UCSD-AML1 (cell line): ENCODE data around the gene TC2N.
"Not testable (repeated sequence)": the region's sequence is repeated elsewhere in the genome, so short reads cannot be mapped to it uniquely, and the experiment has no call there.

Experiments used
- DNase-seq: peaks from one replicate; lab custom pipeline; 2025; ENCODE audit not compliant: unreplicated experiment; lab: John Stamatoyannopoulos, UW

Gene TC2N

DNA sequence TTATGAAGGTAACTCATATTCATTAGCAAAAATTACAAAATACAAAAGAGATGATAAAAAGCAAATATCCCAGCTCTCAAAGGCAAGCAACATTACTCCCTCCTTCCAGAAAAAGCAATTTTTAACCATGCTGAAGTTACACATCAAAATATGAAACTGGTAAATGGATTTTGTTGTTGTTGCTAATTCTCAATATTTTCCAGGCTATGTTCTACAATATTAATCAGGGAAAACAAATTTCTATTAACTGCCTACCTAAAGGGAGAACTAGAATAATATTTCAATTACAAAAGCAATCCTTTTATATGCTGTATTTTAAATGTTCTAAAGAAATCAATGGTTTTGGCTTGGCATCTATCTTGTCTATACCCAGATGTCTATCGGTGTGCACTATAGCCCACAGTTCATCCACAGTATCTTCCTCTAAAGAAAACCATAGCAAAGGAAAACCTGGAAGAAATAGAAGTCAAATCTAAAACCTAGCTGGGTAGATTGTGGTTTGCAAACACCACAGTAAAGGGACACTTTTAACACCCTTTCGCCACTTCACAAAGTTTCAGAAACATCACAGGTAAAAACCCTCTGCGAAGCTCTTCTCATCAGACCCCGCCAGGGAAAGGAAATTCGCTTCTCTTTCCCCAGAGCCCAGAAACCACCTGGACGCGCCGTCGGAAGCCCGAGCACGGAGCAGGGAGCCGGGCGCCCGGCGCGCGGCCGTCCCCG is 32.0 kb downstream of the TC2N start:
- no peak for DNase-seq

DNA sequence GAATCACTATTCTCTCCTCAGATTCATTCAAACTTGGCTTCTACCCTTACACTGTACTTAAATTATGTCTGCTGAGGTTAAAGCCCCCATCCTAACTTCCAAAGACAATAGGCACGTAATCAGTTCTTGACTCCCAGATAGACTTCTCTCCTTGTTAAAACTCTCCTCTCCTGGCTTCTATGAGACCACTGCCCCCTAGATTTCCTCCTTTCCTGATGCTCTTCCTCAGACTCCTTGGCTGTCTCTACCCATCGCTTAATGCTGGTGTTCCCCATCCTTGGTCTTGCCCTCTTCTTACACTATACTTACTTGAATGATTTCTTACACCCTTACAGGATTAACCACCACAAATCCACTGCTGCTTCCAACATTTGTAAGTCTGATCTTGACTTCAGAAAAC is 32.8 kb downstream of the TC2N start:
- DNase-seq: no peak

DNA sequence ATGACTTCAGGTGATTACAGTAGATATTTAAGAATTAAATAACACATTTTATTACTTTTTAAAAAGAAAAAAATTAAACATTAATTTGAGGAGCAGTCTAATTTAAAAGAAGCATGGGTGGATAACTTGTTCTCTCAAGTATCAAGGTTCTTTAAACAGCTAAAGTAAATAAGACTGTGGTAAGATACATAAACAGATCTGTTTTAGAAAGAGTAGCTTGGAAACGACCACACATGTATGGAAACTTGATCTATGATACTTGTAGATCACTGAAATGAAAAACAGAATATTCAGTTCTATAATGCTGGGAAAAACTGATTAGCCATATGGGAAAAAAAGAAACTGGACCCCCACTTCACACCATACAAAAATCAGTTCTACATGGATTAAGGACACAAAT is 36.0 kb downstream of the TC2N start:
- no peak for DNase-seq

DNA sequence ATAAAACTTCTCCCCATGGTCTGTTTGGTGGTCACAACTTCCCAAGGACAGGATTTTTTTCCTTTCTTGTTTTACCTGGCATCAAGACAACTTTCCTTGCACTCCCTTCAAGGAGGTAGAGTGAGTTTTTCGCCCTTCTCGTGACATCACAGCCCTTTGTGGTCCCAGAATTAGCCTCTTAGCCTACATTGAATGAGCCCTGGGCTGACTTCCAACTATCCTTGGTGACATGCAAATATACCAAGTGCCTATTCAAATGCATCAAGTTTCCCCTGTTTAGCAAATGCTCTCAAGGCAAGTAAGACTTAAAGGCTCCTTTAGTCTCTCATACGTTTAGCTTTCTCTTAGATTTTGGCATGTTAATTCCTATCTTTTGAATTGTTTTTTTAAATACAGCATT is 36.6 kb downstream of the TC2N start:
- no peak for DNase-seq

DNA sequence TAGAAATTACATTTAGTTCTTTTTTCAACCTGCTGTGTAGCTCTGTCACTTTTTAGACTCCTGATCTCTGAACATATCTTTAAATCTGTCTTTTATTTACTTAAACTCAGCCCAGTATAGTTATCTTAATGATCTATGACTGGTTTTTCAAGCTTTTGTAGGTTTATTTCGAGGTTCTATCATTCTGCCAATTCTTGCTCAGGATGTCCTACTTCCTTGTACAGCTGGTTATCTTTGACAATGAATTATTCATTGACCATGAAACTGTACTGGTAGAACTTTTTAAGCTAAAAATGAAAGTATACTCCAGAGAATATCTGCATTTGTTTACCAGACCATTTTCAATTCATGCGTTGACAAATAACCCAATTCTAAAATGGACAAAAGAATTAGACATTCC is 37.8 kb downstream of the TC2N start:
- no peak for DNase-seq

DNA sequence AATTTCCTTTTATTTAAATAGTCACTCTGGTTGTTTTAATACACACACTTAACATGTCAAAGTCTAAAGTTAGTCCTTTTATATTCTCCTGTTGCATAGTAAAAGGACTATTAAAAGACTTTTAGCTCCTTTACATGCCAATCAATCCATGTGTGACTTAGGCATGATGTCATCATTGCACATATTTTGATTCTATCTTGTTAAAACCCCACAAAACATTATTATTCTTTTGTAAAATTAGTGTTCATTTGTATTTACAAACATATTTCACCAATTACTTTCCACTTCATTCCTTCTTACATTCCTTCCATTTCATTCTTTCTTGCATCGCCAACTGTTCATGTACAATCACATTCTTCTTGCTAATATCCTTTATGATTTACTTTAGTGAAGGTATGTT is 39.6 kb downstream of the TC2N start:
- no peak for DNase-seq

DNA sequence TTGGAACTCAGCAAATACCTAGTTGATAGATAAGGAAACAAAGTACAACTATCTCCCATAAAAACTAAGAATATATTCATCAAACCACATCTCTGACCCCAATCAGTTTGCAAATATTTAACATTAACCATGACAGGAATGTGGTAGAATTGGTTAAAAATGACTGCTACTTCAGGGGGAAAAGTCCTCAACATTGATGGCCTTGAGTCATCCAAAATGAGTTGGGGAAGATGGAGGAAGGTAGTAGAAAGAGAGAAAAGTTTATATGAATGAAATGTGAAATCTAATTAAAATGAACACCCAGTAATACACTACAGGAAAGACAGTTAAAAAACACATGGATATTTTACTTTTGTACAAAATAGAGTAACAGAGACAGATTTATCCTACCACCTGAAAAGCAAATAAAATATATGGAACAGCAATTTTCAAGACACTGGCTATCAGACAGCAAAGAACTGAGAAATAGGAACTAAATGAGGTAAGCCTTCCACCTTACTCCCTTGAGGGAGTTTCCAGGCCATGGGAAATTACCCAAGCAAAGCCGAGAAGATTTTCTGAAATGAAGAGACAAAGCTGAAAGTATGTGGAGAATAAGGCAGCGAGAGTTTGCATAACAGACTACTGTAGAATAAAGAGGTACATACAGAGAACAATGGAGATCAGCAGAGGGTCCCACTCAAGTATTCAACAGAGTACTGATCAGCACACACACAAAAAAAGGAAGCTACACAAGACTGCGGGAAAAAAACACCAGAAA is 49.6 kb downstream of the TC2N start:
- no peak for DNase-seq

DNA sequence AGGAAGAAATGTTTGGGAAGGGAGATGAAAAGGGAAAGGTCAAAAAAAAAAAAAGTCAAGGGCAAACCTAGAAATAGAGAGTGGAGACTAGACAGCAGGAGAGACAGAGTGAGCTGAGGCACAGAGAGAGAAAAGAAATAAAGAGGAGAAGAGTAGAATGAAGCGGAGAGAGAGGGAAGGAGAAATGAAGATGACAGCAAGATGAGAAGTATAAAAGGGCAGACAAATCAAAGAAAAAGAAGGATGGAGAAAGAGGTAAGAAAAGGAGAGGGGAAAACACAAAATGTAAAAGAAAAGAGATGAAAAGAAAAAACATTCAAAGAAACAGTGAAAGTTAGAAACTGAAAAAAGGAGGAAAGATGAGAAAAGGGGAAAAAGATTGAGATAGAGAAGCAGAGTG is 53.0 kb downstream of the TC2N start:
- DNase-seq: no peak

DNA sequence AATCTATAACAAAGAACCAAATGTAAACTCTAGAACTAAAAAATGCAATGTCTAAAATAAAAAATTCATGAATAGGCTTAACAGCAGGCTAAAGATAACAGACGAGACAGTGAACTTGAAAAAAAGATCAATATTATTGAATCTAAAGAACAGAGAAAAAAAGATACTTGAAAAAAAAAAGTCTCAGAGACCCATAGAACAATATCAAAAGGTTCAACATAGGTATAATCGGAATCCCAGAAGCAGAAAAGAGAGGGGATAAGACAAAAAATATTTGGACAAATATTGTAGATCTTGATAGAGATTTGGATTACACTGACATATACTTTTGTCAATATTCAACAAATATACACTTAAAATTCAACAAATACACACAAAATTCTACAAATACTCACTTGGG is 56.6 kb downstream of the TC2N start:
- DNase-seq: no peak

DNA sequence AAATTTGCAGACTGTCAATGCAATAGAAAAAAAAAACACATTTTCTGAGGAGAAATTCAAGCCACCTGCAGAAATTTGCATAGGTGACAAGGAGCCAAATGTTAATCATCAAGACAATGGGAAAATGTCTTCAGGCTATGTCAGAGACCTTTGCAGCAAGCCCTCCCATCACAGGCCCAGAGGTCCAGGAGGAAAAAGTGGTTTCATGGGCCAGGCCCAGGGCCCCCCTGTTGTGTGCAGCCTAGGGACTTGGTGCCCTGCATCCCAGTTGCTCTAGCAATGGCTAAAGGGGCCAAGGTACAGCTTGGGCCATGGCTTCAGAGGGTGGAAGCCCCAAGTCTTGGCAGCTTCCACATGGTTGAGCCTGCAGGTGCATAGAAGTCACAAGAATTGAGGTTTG is 60.6 kb downstream of the TC2N start:
- DNase-seq: no peak

DNA sequence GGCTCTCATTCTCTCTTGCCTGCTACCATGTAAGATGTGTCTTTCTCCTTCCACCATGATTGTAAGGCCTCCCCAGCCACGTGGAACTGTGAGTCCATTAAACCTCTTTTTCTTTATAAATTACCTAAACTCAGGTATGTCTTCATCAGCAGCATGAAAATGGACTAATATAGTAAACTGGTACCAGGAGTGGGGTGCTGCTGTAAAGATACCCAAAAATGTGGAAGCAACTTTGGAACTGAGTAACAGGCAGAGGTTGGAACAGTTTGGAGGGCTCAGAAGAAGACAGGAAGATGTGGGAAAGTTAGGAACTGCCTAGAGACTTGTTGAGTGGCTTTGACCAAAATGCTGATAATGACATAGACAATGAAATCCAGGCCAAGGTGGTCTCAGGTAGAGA is 61.2 kb downstream of the TC2N start:
- DNase-seq: not testable (repeated sequence)

DNA sequence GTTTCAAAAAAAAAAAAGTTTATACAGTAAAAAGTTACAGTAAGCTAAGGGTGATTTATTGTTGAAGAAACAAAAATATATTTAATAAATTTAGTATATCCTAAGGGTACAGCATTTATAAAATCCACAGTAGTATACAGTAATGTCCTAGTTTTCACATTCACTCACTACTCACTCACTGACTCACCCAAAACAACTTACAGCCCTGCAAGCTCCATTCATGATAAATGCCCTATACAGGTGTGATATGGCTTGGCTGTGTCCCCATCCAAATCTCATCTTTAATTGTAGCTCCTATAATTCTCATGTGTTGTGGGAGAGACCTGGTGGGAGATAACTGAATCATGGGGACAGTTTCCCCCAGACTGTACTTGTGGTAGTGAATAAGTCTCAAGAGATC is 61.7 kb downstream of the TC2N start:
- DNase-seq: no peak

DNA sequence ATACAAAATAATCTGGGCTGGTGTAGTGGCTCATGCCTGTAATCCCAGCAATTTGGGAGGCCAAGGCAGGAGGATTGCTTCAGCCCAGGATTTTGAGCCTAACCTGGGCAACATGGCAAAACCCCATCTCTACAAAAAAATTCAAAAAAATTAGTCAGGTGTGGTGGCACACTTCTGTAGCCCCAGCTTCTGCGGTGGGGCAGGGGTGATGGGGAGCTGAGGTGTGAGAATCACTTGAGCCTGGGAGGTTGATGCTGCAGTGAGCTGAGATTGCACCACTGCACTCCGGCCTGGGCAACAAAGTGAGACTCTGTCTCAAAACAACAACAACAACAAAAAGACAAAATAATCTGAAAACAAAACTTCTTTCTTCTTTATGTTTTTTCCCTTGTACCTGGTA is 66.0 kb downstream of the TC2N start:
- no peak for DNase-seq

DNA sequence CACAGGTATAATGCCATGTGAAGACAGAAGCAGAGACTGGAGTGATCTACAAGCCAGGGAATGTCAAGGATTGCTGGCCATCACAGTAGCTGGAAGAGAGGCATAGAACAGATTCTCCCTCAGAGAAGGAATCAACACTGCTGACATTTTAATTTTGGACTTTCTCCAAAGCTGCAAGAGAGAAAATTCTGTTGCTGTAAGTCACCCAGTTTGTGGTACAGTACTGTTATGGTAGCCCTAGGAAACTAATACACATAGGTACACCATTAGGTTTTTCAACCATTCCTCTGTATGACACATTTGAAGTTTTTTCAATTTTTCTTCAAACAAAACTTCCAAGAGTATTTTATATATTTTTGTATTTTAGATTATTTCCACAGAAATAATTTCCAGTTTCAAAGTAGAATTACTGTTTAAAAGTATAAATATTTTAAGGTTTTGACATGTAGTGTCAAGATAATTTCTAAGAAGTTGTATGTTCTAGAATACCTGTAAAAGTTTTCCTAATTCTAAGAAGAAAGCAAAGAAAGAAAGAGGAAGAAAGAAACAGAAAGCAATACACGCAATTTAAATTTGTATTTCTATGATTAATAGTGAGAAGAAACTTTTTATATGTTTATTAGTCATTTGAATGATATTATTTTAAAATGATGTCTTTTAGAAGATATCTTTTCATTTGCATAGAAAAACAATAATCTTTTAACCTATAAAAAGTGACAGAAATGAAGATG is 70.6 kb downstream of the TC2N start:
- DNase-seq: no peak

DNA sequence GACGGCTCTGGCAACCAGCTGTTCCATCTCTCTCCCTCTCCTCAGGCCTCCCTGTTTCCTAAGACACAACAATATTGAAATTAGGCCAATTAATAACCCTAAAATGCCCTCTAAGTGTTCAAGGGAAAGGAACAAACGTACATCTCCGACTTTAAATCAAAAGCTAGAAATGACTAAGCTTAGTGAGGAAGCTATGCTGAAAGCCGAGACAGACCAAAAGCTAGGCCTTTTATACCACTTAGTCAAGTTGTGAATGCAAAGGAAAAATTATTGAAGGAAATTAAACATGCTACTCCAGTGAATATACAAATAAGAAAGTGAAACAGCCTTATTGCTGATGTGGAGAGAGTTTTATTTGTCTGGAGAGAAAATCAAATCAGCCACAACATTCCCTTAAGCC is 73.6 kb downstream of the TC2N start:
- DNase-seq: no peak

DNA sequence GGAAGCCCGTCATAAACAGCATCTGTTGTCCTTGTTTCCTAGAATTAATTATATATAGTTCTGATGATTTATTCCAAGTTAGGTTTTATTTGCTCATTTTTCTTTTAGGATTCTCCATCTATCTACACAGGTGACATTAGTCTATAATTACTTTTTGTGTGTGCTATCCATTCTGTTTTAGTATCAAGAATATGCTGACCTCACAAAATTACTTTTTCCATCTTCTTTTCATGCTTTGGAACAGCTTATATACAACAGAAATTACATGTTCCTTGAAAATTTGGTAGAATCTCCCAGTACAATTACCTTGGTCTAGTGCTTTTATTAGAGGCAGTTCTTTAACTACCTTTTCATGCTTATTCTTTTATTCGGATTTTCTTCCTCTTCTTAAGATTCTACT is 81.1 kb downstream of the TC2N start:
- no peak for DNase-seq

DNA sequence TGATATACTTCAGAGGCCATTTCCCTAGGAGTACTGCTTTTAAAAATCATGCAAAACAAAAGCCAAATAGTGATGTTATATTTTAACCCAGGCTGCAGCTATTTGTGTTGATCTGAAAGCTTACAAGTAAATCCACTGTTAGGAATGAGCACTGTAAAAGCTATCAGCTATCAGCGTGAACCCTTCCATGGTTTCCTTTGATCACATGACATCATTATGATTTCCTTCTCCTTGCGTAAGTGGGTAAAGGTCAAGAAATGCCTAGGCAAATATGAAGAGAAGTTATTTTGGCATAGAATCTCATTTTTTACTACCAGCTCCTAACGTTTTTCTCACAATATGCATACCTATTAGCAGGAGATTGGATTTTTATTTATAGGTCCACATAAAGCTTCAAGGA is 86.9 kb downstream of the TC2N start:
- DNase-seq: no peak

DNA sequence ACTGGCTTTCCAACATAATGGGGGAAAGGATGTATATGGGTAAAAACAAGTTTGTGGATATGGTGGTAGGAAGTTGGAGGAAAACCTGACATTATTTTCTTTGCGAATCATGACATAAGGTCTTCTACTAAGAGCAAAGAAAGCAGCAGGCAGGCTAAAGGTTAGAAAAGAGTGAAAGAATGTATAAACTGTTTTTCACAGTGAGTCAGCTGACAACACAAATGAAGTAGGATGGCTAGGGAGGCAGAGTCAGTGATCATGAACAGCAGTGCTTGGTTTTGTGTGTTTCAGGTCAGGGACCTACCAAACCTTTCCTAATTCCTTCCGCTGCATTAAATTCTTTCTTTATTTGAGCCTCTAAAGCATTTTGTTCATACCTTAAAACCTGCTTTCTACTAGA is 89.1 kb downstream of the TC2N start:
- no peak for DNase-seq

DNA sequence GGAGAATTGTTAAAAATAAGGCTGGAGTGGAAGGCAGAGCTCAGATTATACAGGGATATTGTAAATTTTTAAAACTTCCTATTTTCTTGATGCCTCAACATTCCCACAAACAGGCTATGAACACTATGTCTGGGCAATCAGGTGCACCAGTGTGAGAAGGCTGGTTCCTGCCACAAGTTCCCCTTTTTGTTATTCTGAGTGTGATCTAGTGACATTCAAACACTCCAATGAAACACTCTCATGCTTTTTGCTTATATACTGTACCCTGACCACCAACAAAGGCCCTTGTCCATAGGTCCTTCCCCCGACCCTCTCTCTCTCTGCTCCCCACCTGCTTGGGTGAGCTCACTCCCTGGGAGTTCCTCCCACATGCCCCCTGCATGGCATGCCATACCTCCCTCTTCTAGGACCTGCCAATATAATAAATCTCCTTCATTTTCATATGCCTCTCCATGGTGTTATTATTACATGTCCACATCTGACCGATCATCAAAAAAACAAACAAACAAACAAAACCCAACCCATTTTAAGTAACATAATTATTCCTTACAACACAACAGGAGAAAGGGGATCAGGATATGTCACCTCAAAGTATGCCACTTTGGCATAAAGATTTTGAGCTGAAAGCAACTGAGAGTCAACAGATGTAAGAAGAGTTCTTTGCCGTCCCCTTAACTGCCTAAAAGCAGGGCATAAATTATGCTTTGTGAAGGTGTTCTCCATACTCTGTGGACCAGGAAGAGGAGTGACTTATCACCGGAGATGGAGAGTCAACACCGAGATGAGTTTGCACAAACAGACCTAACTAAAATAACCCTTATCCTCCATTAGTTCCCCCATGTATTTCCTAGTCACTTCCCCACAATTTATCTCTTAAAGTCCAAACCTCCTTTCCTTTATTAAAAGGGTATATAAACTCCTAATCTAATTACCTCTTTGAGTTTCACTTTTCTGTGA is 92.9 kb downstream of the TC2N start:
- DNase-seq: peak; percentile 28

DNA sequence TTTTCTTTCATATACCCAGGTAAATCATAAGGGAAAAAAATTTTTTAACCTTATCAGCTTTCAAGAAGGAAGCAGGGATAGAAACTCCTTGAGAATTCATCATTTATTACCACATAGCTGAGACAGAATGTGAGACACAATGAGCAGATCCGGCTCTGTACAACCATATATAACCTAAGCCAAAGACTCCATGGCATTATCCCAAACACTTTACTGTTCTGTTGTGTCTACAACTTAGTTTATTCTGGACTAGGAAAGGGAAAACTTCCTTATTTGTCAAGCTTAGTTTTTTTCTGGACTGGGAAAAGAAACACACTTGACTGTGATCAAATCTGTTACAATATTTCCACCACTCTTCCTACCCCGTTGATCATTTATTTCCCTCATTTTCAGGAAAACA is 97.2 kb downstream of the TC2N start:
- no peak for DNase-seq
